AML-193 (cell line): ENCODE measurements around the gene NELFE.
"Not testable (repeated sequence)": the region's sequence is repeated elsewhere in the genome, so short reads cannot be mapped to it uniquely, and the experiment has no call there.

ENCODE experiments used
- DNase-seq, 2 experiments: peaks; one replicate each; lab custom pipeline; 2025; lab: John Stamatoyannopoulos, UW

NELFE gene

DNA sequence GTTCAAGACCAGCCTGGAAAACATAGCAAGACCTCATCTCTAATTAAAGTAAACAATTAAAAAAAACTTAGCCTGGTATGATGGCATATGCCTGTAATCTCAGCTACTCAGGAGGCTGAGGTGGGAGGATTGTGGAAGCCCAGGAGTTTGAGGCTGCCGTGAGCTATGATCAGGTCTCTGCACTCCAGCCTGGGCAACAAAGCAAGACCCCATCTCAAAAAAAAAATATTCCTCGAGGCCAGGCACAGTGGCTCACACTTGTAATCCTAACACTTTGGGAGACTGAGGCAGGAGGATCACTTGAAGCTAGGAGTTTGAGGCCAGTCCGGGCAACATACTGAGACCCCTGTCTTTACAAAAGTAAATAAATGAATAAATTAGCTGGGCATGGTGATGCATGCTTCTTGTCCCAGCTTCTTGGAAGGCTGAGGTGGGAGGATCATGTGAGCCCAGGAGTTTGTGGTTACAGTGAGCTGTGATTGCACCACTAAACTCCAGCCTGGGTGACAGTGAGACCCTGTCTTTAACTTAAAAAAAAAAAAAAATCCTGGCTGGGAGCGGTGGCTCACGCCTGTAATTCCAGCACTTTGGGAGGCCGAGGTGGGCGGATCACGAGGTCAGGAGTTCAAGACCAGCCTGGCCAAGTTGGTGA, 40.6 kb downstream of the NELFE start:
- DNase-seq: no peak

GRCh38 chr6:31915756-31916155, 43.0 kb downstream of the NELFE start:
- DNase-seq: no peak

- no peak for DNase-seq
Measured at GRCh38 chr6:31915351-31915750, 43.4 kb downstream of the NELFE start.

- no peak for DNase-seq
Measured at GRCh38 chr6:31911826-31912585, 46.8 kb downstream of the NELFE start.

DNA sequence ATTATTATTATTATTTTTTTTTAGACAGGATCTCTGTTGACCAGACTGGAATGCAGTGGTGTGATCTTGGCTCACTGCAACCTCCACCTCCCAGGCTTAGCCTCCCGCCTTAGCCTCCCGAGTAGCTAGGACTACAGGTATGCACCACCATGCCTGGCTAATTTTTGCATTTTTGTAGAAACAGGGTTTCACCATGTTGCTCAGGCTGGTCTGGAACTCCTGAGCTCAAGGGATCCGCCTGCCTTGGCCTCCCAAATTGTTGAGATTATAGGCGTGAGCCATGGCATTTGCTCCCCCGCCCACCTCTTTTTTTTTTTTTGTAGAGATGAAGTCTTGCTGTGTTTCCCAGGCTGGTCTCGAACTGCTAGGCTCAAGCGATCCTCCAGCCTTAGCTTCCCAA, 49.5 kb downstream of the NELFE start:
- not testable (repeated sequence) for DNase-seq

DNA sequence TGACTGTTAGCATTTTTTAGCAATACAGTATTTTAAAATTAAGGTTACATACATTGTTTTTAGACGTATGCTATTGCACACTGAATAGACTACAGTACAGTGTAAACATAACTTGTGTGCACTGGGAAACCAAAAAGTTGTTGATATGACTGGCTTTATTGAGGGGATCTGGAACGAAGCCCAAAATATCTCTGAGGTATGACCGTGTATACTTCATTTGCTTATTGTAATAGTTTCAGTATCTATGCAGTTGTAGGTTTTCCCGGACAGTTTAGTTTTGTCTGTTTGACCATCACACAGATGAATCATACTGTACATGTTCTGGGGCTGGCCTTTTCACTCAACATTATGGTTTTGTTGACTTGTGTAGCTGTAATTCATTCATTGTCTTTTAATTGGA, 50.0 kb downstream of the NELFE start:
- no peak for DNase-seq

DNA sequence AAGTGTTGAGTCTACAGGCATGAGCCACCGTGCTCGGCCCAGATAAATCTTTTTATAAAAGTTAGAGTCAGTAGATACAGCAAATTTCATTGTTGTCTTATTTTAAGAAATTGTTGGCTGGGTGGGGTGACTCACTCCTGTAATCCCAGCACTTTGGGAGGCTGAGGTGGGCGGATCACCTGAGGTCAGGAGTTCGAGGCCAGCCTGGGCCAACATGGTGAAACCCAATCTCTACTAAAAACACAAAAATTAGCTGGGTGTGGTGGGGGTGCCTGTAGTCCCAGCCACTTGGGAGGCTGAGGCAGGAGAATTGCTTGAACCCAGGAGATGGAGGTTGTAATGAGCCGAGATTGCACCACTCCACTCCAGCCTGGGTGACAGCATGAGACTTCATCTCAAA, 50.5 kb downstream of the NELFE start:
- not testable (repeated sequence) for DNase-seq

GRCh38 chr6:31907158-31907813, 51.5 kb downstream of the NELFE start:
- peak; percentile 91 to 92 for DNase-seq

DNA sequence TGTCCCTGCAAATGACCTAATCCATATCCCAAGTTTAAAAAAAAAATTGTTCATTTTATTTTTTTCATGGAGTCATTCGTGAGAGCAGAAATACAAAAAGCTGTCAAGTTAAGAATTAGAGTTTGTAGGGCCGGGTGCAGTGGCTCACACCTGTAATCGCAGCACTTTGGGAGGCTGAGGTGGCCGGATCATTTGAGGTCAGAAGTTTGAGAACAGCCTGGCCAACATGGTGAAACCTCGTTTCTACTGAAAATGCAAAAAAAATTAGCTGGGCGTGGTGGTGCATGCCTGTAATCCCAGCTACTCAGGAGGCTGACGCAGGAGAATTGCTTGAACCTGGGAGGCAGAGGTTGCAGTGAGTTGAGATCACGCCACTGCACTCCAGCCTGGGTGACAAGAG, 52.0 kb downstream of the NELFE start:
- not testable (repeated sequence) for DNase-seq

DNA sequence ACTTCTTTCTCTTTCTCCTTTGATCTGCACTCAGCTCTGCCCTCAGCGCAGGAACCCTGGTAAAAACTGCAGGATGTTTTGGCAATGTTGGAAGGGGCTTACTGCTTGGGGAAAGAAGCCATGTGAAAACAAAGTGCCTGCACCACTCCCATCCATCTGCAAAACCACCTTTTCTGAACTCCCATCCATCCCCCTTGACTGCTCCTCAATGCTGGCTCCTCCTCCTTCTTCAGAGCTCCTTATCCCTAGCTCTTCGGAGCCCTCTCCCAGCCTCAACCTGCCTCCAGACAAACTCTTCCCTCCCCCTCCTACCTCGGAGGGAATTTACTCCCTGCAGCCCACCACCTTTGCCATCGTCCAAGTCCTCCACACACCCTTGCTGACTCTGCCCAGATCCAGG, 52.6 kb downstream of the NELFE start:
- DNase-seq: no peak

DNA sequence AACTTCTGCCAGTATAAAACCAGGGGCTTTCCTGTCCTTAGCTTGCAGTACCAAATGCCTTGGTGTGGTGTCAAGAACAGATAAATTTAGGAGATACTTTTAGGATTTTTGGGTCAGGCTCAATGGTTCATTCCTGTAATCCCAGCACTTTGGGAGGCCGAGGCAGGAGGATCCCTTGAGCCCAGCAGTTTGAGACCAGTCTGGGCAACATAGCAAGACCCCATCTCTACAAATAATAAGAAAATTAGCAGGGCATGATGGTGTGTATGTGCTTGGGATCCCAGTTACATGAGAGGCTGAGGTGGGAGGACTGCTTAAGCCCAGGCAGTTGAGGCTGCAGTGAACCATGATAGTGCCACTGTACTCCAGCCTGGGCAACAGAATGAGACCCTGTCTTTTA, 53.7 kb downstream of the NELFE start:
- DNase-seq: no peak

- no peak for DNase-seq
Measured at GRCh38 chr6:31903957-31904356, 54.8 kb downstream of the NELFE start.
